C4-2B (cell line): ENCODE results near the gene PPP3CB.

Experiments
- H3K27ac ChIP-seq: fragments of 450-650 bp; 2 replicates; pipeline ENCODE4 v1.5.1; 2017
- CTCF ChIP-seq: fragments of 450-650 bp; conservative IDR thresholded peaks from 2 replicates; pipeline ENCODE4 v1.5.1; 2017; ENCODE audit warnings: mild to moderate bottlenecking
- ZFX ChIP-seq: fragments of 450-650 bp; IDR thresholded peaks from 2 replicates; pipeline ENCODE4 v1.6.1; 2017

Gene PPP3CB

GRCh38 chr10:73485320-73485719 lies 10.5 kb downstream of the PPP3CB start:
- TF ChIP-seq CTCF = no peak
- no peak for TF ChIP-seq ZFX
- H3K27ac ChIP-seq = no peak overlapping the region

DNA sequence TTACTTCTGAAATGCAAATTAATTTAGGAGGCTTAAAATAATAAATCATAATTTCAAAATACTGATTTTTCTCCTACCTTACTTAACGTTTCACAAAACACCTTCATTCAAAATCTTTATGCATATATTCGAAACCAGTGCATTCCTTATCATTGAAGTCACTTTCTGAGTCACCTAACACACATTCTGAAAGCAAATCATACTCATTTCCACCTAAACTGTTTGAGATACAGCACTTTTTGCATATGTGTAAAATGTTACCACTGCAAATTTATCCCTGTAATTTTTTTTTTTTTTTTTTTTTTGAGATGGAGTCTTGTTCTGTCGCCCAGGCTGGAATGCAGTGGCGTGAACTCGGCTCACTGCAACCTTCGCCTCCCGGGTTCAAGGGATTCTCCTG lies 15.7 kb downstream of the PPP3CB start:
- TF ChIP-seq ZFX = no peak
- TF ChIP-seq CTCF = no peak
- H3K27ac ChIP-seq = no peak overlapping the region

- H3K27ac ChIP-seq = no peak overlapping the region
Measured at GRCh38 chr10:73478636-73479035, 17.2 kb downstream of the PPP3CB start.

DNA sequence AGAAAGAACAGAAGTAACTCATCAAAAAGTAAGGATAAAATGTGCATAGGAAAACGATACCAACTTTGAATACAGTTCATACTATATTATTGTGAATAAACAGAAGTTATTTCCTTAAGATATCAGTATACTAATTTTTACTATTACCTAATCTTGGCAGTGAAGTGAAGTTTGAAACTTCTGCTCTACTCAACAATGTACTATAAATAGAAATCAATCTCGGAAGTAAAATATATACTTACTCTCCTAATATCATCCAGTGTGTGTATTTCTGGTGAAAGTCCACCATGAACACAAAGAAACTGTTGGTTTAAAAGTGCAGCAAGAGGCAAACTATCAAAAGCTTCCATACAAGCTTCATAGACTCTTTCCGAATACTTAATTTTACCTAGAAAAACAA lies 24.6 kb downstream of the PPP3CB start:
- TF ChIP-seq CTCF (no peak), ZFX (no peak)
- no peak overlapping the region for H3K27ac ChIP-seq

More at GRCh38 chr10:73478636-73479035, 17.2 kb downstream of the PPP3CB start:
- TF ChIP-seq ZFX (no peak), CTCF (no peak)

- H3K27ac ChIP-seq = no peak overlapping the region
- TF ChIP-seq ZFX (no peak), CTCF (no peak)
Measured at GRCh38 chr10:73469579-73469978, 26.2 kb downstream of the PPP3CB start.

DNA sequence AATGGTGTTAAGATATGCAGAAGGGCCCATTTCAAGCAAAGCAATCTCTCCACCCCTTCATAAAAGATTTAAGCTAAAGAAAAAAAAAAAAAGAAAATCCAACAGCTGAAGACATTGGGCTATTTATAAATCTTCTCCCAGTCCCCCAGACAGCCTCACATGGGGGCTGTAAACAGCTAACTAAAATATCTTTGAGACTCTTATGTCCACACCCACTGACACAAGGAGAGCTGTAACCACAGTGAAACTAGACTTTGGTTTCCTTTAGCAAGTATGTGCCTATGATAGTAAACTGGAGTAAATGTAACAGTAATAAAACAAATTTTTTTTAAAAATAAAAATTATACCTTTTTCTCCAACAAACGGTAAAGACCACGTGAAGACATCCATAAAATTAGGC lies 28.6 kb downstream of the PPP3CB start:
- no peak overlapping the region for H3K27ac ChIP-seq
- TF ChIP-seq CTCF (no peak), ZFX (no peak)

DNA sequence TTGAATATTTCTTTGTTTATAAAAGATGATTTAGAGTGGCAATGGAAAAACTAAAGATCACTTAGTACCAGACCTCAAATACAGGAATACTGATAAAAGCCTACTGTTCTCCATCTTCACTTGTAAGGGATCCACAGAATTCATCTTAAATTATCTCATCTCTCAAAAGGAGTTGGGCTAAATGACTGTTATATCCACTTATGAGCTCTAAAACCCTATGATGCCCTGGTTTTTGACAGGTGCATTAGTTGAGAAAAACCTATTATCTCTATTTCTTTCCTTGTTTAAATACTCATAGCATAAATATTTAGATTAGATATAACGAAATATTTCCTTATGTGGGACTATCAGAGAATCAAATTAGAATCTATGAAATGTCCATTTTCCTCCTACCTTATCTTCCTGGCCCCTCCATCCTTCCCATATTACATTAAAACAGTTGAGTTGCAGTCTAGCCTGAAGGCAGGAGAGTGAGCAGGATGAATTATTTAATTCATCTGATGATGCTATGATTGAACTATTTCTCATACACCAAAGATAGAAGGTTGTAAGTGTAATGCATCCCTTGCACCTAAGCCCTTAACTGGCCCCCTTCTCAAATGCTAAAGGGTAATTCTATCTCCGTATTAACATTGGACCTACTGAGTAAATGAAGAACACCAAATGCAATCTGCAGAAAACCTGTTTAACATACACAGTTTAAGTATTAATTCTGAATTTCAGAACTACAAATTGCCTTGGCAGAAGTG lies 29.7 kb downstream of the PPP3CB start:
- H3K27ac ChIP-seq = no peak overlapping the region
- TF ChIP-seq ZFX (no peak), CTCF (no peak)
